Measurements from ENCODE around the gene ABHD16B.

Gene ABHD16B

DNA sequence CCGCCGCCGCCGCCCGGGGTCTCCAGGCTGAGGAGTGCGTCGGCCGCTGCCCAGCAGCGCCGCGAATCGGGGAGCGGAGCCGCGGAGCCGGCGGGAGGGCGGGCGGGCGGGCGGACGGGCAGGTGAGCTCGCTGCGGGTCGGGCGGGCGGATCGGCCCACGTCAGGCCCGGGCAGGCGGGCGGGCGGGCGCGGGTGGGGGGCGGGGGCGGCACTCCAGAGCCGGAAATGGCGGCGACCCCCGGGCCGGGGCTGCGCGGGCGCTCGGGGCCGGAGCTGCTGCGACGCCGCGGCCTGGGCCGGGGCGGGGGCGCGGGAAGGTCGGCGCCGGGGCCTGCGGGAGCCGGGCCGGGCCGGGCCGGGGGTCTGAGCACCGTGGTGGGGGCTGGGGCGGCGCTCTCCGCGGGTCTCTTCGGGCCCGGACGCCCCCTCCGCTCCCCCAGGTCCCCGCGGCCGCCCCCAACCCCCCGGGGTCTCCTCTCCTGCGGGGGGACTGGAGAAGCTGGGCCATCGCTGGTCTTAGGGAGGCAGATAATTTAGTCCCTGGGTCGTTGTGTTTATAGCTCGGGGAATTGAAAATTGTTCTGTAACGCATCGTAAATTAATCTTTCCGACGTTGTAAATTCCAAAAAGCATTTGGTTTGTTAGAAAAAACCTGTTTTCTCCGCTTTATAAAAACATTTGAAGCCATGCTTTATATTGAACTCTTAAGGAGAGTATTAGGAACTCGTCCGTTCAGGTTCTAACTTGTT, 34.1 kb downstream of the ABHD16B start:
- no peak for DNase-seq (ENCODE audit: low read depth in 3 of 3)

DNA sequence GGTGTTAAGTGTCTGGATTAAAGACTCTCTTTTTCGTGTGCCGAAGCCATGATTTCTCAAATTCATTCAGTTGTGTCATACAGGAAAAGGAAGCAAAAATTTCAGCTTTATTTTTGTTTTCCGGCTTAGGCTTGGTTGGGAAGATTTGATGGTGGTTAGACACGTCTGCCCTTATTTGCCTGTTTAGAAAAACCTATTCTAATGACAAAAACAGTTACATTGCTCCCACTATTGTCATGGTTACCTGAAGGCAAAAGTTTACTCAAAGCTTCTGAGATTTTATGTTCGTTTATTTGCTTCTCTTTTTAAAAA, 34.6 kb downstream of the ABHD16B start:
- DNase-seq (ENCODE audit: low read depth in 3 of 3) = no peak

DNA sequence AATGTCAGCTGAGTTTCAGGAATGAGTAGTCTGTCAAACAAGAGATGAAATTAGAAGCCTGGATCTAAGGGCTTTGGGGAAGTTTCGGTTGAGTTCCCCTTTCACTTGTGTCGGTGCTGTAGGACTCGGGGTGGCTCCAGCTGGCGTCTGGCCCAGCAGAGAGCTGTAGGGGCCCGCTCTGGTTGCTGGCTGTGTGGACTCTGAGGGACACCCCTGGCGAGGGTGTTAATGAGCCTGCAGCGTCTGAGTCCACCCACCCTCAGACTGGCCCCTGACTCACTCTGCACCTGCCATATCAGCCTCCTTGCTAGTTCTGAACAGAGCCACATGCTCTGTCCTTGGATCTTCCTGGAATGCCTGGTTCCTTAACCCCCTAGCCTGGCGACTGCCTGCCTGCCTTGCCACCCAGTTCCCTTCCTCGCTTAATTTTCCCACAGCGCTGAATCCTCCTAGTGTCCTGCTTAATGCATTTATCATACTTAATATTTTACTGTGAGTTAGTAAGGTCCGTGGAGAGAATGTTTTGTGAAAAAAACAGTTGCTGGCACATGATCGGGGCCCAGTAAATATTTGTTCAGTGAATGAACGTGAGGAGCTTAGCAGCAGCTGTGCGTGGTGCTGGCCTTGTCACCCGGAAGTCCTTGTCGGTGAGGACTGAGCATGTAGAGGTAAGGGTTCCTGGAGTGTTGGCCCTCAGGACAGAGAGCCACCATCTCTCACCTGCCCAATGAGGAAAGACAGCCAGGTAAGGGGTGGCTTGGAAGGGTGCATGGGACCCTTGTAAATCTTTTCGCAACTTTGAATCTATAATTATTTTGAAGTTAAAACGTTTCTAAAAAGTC, 35.2 kb downstream of the ABHD16B start:
- no peak for DNase-seq (ENCODE audit: low read depth in 3 of 3)

DNA sequence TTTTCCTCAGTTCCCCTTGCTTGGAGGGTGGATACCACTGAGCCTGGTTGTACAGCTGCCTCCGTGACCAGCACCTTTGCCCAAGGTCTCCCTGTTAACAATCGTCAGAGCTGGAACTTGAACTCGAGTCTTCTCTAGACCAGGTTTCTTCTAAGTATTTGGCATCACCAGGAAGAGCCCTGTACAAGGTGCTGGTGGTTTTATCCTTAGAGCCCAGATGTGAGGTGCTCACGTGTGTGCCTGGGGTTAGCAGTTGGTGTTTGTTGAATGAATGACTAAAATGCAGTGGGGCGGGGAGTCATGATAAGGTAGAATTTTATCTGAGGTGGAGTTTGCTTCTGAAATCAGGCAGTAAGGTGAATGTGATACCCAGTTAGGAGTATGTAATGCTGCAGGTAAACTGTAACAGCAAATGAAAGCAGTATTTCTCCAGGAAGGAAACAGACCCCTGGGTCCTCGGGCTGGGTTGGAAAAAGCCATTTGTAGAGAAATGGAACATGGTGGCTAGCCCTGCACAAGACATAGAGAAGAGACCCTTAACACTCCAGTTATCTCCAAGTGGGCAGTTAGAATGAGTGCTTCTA, 36.8 kb downstream of the ABHD16B start:
- no peak for DNase-seq (ENCODE audit: low read depth in 3 of 3)

DNA sequence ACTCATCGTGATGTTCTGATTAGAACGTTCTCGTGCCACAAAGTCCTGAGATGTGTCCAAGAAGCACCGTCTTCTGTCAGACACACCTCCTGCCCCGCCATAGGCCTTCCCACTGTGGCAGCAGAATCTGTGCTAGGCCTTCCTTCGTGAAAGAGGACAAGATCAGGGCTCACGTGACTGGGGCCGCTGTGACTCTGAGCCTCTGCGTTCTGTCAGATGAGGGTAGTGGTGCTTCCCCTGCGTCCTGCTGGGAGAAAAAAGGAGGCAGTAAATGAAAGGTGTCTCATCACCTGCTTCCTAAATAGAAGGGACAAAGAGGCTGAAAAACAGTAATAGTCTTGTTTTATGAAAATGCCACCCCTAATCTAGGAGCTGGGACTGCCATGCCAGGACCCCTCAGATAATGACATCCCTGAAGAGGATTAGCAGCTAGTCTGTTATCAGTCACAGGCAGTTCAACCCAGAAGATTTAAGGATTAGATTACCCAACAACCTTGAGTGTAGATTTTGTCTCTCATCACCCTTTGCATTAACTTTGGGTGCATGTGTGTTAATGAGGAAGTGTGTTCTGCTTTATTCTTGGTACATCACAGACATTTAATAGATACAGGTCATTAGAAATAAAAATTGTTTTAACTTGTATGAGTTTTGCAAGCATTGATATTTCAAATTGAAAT, 37.7 kb downstream of the ABHD16B start:
- no peak for DNase-seq (ENCODE audit: low read depth in 3 of 3)

DNA sequence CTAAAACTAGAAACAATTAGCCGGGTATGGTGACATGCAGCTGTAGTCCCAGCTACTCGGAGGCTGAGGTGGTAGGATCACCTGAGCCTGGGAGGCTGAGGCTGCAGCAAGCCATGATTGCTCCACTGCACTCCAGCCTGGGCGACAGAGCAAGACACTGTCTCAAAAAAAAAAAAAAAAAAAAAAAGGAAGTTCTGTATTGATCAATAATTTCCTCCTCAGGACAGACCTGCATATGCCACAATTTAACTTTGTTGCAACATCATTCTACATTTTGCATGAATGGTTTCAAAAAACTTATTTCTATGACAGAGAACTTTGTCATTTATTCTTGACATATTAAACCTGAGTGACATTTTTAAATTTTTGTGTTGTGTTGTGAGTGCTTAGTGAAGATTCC, 39.1 kb downstream of the ABHD16B start:
- no peak for DNase-seq (ENCODE audit: low read depth in 3 of 3)

DNA sequence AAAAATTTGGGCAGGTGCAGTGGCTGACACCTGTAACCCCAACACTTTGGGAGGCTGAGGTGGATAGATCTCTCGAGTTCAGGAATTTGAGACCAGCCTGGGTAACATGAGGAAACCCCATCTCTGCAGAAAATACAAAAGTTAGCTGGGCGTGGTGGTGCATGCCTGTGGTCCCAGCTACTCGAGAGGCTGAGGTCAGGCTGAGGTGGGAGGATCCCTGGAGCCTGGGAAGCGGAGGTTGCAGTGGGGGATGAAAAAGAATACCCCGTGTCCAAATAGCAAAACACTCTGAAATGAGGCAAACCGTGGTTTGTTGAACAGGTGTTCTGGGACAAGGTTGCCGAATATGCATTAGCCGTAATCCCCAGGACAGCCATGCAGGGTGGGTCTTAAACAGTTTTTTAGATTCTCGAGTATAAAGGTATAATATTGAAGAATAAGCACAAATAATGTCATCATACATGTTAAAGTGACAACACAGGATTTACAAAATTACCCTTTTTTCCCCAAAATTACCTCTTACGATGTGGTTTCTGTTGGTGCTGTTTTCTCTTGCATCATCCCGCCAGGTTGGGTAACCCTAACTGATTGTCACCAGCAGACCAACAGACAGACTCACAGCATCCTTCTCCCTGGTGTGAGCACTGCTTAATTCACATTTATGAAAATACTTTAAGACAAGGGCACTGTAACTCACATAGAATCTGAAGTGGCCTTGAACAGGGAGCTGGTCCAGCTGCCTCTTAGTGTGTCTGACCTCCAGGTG, 42.7 kb downstream of the ABHD16B start:
- no peak for DNase-seq (ENCODE audit: low read depth in 3 of 3)

DNA sequence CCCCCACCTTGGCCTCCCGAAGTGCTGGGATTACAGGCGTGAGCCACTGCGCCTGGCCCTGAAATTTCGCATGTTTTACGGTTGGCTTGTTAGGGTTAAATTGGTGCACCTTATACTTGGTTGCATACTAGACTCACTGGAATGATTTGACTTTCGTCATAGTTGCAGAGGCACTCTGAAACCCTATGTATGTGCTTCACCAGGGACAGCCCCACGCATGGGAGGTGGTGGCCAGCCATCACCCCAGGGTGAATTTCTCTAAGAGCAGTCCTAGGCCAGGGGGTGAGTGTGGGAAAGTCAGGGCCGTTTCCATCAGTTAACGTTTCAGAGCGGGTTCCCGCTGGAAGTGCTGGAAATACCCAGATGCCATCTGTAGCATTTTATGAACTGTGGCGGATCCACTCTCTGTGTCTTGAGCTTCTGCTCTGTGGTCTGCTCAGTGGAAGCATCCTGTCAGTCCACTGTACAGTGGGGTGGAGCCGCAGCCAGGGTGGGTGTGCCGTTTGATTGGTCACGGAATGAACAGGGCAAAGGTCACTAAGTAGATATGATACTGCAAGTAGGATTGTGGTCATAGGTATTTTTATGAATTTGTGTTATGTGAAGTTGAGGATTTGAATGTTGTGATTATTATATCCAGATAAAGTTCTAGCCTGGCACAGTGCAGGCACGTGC, 46.8 kb downstream of the ABHD16B start:
- no peak for DNase-seq (ENCODE audit: low read depth in 3 of 3)

DNA sequence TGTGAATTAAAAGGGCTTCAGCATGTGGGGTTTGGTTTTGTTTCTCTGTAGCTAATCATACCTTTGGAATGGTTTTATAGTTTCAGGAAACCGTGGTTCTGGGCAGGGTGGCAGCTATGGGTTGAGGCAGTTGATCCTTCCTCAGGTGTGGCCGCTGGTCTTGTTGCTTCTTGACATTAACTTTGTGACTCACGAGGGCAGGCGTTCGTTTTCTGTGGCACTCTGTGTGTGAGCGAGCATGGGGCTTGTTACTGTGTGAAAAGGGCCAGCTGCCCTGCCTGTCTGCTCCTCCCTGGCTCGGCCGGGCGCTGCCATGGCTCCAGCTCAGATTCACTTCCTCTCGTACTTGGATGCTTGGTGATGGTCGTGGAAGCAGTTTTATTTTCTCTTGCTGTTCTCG, 49.9 kb downstream of the ABHD16B start:
- no peak for DNase-seq (ENCODE audit: low read depth in 3 of 3)

Measured in stimulated activated CD4-positive, alpha-beta T cell treated with anti-CD3 and anti-CD28 coated beads, TNF-alpha, amount 100 ng/mL, for 4 hours (primary cell).